ENCODE results near the gene ANO3. TPM values are rescaled to one million over a fixed set of nuclear protein-coding genes. Genes with fewer than 3 reads are reported as not detected.

ANO3 gene
- total and polyA plus RNA-seq, 4 donors: under 0.01 to 2.0 (median 0.40) TPM

DNA sequence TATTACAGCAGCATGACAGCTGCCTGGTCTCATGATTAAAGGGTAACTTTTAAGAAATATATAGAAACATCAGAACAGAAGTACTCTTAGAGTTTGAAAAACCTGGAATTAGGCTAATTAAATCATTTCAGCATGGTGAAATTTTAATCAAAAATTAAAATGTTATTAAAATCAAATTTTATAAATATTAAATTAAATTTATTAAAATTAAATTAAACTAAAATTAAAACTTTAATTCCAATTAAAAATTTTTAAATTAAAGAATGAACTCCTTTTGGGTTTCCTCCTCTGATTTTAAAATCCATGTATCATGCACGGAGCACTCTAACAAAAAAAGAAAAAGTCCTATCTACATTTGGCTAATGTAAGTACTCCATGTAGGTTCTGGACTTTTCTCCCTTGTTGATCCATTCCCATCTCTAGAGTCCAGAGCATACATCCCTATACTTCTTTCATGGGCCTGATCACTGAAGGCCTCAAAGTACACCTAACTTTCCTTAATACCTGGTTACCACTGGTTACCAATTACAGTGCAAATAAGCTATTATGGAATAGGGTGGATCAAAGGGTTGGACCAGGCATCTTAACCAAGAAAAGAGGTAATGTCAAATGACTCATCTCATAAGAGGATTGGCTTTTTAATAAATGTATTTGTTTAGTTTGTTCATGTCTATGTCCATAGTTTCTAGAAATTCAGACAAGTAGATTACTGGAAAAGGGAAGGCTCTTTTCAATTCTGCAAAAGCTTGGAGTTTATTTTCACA lies 288.5 kb downstream of the ANO3 start:
- TF ChIP-seq, protein P1, sequence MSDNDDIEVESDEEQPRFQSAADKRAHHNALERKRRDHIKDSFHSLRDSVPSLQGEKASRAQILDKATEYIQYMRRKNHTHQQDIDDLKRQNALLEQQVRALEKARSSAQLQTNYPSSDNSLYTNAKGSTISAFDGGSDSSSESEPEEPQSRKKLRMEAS (IDR thresholded peaks at IDR 0.05): no peak
- no peak for TF ChIP-seq RXRA (IDR thresholded peaks at IDR 0.05)
- TF ChIP-seq FOXA2 (IDR thresholded peaks at IDR 0.05): no peak
- no peak for TF ChIP-seq RAD21 (IDR thresholded peaks at IDR 0.05)
- no peak overlapping the region for H3K27ac ChIP-seq (ENCODE audit: low read depth in 1 of 2, low read length in 2 of 2)
- no peaks in the 10 kb centered on the region for H3K4me1 ChIP-seq (ENCODE audit: control insufficient read depth in 4 of 4, insufficient read depth in 4 of 4, low read length in 3 of 4)
- H3K4me3 ChIP-seq (ENCODE audit: low read depth in 1 of 3, low read length in 3 of 3): no peak overlapping the region
- no peak for DNase-seq (ENCODE audit: low spot score)
- H3K9me3 ChIP-seq (ENCODE audit: control insufficient read depth in 4 of 4, low read length in 3 of 4): no peaks in the 10 kb centered on the region
- 93% methylated on average over 1 of the region's 1 CpG for WGBS
- no peaks in the 10 kb centered on the region for H3K27me3 ChIP-seq (ENCODE audit: control insufficient read depth in 4 of 4, insufficient read depth in 4 of 4, low read length in 3 of 4)
- H3K36me3 ChIP-seq (ENCODE audit: control insufficient read depth in 4 of 4, insufficient read depth in 3 of 4, low read depth in 1 of 4, low read length in 3 of 4): no peaks in the 10 kb centered on the region
- no peak overlapping the region for H3K9ac ChIP-seq (ENCODE audit: low read depth in 1 of 2, low read length in 2 of 2)

DNA sequence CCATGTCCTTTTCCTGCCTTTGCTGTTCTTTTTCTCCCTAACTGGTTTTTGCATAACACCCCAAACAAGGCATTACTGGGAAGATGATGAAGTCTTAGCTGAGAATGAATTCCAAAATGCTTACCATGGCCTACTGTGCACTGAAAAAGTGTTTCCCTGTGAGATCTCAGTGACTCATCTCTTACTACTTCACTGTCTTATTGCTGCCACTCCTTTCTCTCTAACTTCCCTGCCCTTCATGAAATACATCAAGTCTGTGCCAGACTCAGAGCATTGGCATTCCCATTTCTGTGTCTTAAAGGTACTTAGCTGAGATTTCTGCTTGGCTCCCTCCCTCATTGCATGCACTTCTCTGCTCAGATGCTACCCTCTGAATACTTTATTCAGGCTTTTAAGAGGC lies 289.2 kb downstream of the ANO3 start:
- TF ChIP-seq JUND (IDR thresholded peaks at IDR 0.05): no peak
- TF ChIP-seq GABPA (IDR thresholded peaks at IDR 0.05 in 1 of 2, conservative IDR thresholded peaks at IDR 0.05 in 1 of 2): no peak
- TF ChIP-seq NR2F2 (IDR thresholded peaks at IDR 0.05): no peak
- TF ChIP-seq RAD21 (IDR thresholded peaks at IDR 0.05): no peak
- no peak for TF ChIP-seq FOXA1 (IDR thresholded peaks at IDR 0.05)
- TF ChIP-seq, protein P2, sequence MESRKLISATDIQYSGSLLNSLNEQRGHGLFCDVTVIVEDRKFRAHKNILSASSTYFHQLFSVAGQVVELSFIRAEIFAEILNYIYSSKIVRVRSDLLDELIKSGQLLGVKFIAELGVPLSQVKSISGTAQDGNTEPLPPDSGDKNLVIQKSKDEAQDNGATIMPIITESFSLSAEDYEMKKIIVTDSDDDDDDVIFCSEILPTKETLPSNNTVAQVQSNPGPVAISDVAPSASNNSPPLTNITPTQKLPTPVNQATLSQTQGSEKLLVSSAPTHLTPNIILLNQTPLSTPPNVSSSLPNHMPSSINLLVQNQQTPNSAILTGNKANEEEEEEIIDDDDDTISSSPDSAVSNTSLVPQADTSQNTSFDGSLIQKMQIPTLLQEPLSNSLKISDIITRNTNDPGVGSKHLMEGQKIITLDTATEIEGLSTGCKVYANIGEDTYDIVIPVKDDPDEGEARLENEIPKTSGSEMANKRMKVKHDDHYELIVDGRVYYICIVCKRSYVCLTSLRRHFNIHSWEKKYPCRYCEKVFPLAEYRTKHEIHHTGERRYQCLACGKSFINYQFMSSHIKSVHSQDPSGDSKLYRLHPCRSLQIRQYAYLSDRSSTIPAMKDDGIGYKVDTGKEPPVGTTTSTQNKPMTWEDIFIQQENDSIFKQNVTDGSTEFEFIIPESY (IDR thresholded peaks at IDR 0.05): no peak
- TF ChIP-seq HNF4A (conservative IDR thresholded peaks at IDR 0.05): no peak
- no peaks in the 10 kb centered on the region for H3K36me3 ChIP-seq (ENCODE audit: control insufficient read depth in 4 of 4, insufficient read depth in 3 of 4, low read depth in 1 of 4, low read length in 3 of 4)
- no peak for DNase-seq (ENCODE audit: low spot score)

DNA sequence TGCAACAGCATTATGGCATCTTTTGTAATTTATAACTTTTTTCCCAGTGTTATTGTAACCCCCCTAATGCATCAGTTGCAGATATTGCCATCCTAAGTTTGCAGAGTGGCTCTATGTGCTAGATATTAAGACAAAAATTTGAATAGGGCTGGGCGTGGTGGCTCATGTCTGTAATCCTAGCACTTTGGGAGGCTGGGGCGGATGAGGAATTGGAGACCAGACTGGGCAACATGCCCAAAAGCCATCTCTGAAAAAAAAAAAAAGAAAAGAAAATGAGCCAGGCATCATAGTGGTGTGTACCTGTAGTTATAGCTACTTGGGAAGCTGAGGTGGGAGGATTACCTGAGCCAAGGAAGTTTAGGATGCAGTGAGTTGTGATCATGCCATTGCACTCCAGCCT lies 290.3 kb downstream of the ANO3 start:
- Histone ChIP-seq H3K9ac (ENCODE audit: low read depth in 1 of 2, low read length in 2 of 2) (no peak overlapping the region), H3K9me3 (ENCODE audit: control insufficient read depth in 4 of 4, low read length in 3 of 4) (no peaks in the 10 kb centered on the region), H3K36me3 (ENCODE audit: control insufficient read depth in 4 of 4, insufficient read depth in 3 of 4, low read depth in 1 of 4, low read length in 3 of 4) (no peaks in the 10 kb centered on the region), H3K4me1 (ENCODE audit: control insufficient read depth in 4 of 4, insufficient read depth in 4 of 4, low read length in 3 of 4) (no peaks in the 10 kb centered on the region), H3K4me3 (ENCODE audit: low read depth in 1 of 3, low read length in 3 of 3) (no peak overlapping the region), H3K27me3 (ENCODE audit: control insufficient read depth in 4 of 4, insufficient read depth in 4 of 4, low read length in 3 of 4) (no peaks in the 10 kb centered on the region), H3K27ac (ENCODE audit: low read depth in 1 of 2, low read length in 2 of 2) (no peak overlapping the region)
- 79% methylated on average over 2 of the region's 2 CpGs for WGBS
- DNase-seq (ENCODE audit: low spot score): no peak
- TF ChIP-seq, protein P3, sequence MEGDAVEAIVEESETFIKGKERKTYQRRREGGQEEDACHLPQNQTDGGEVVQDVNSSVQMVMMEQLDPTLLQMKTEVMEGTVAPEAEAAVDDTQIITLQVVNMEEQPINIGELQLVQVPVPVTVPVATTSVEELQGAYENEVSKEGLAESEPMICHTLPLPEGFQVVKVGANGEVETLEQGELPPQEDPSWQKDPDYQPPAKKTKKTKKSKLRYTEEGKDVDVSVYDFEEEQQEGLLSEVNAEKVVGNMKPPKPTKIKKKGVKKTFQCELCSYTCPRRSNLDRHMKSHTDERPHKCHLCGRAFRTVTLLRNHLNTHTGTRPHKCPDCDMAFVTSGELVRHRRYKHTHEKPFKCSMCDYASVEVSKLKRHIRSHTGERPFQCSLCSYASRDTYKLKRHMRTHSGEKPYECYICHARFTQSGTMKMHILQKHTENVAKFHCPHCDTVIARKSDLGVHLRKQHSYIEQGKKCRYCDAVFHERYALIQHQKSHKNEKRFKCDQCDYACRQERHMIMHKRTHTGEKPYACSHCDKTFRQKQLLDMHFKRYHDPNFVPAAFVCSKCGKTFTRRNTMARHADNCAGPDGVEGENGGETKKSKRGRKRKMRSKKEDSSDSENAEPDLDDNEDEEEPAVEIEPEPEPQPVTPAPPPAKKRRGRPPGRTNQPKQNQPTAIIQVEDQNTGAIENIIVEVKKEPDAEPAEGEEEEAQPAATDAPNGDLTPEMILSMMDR (IDR thresholded peaks at IDR 0.05; ENCODE audit: low read depth, low read length, missing input control): no peak
- TF ChIP-seq RAD21 (IDR thresholded peaks at IDR 0.05) (no peak), JUND (IDR thresholded peaks at IDR 0.05) (no peak), NR2F2 (IDR thresholded peaks at IDR 0.05) (no peak), RXRA (IDR thresholded peaks at IDR 0.05) (no peak), EGR1 (IDR thresholded peaks at IDR 0.05; ENCODE audit: low read depth in 2 of 2) (no peak), YY1 (IDR thresholded peaks at IDR 0.05) (no peak), HNF4A (conservative IDR thresholded peaks at IDR 0.05) (no peak), FOXA1 (IDR thresholded peaks at IDR 0.05) (no peak), HNF4G (IDR thresholded peaks at IDR 0.05) (no peak), TAF1 (conservative IDR thresholded peaks at IDR 0.05) (no peak)
- TF ChIP-seq, protein P4, sequence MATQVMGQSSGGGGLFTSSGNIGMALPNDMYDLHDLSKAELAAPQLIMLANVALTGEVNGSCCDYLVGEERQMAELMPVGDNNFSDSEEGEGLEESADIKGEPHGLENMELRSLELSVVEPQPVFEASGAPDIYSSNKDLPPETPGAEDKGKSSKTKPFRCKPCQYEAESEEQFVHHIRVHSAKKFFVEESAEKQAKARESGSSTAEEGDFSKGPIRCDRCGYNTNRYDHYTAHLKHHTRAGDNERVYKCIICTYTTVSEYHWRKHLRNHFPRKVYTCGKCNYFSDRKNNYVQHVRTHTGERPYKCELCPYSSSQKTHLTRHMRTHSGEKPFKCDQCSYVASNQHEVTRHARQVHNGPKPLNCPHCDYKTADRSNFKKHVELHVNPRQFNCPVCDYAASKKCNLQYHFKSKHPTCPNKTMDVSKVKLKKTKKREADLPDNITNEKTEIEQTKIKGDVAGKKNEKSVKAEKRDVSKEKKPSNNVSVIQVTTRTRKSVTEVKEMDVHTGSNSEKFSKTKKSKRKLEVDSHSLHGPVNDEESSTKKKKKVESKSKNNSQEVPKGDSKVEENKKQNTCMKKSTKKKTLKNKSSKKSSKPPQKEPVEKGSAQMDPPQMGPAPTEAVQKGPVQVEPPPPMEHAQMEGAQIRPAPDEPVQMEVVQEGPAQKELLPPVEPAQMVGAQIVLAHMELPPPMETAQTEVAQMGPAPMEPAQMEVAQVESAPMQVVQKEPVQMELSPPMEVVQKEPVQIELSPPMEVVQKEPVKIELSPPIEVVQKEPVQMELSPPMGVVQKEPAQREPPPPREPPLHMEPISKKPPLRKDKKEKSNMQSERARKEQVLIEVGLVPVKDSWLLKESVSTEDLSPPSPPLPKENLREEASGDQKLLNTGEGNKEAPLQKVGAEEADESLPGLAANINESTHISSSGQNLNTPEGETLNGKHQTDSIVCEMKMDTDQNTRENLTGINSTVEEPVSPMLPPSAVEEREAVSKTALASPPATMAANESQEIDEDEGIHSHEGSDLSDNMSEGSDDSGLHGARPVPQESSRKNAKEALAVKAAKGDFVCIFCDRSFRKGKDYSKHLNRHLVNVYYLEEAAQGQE (IDR thresholded peaks at IDR 0.05): no peak
- TF ChIP-seq, protein P5, sequence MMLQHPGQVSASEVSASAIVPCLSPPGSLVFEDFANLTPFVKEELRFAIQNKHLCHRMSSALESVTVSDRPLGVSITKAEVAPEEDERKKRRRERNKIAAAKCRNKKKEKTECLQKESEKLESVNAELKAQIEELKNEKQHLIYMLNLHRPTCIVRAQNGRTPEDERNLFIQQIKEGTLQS (IDR thresholded peaks at IDR 0.05): no peak
- TF ChIP-seq, protein P1 (IDR thresholded peaks at IDR 0.05): no peak
- TF ChIP-seq, protein P2 (IDR thresholded peaks at IDR 0.05): no peak

More for the DNA sequence above, 289.2 kb downstream of the ANO3 start:
- H3K4me1 ChIP-seq (ENCODE audit: control insufficient read depth in 4 of 4, insufficient read depth in 4 of 4, low read length in 3 of 4): no peaks in the 10 kb centered on the region
- no peaks in the 10 kb centered on the region for H3K27me3 ChIP-seq (ENCODE audit: control insufficient read depth in 4 of 4, insufficient read depth in 4 of 4, low read length in 3 of 4)
- H3K9ac ChIP-seq (ENCODE audit: low read depth in 1 of 2, low read length in 2 of 2): no peak overlapping the region
- no peak overlapping the region for H3K27ac ChIP-seq (ENCODE audit: low read depth in 1 of 2, low read length in 2 of 2)
- no peak overlapping the region for H3K4me3 ChIP-seq (ENCODE audit: low read depth in 1 of 3, low read length in 3 of 3)
- no peaks in the 10 kb centered on the region for H3K9me3 ChIP-seq (ENCODE audit: control insufficient read depth in 4 of 4, low read length in 3 of 4)
